Measurements from ENCODE around the gene SLC25A24.
A peak's percentile ranks its signal among the peaks of the same experiment; 100 is the strongest.
"Not testable (repeated sequence)": the region's sequence is repeated elsewhere in the genome, so short reads cannot be mapped to it uniquely, and the experiment has no call there.

The SLC25A24 gene

GRCh38 chr1:108132367-108132766 lies 67.8 kb downstream of the SLC25A24 start:
- DNase-seq, result not testable (repeated sequence)

DNA sequence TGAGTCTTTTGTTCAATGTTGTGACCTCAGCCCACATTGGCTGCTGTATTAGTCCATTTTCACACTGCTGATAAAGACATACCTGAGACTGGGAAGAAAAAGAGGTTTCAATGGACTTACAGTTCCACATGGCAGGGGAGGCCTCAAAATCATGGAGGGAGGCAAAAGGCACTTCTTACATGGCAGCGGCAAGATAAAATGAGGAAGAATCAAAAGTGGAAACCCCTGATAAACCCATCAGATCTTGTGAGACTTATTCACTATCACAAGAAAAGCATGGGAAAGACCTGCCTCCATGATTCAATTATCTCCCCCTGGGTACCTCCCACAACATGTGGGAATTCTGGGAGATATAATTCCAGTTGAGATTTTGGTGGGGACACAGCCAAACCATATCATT lies 68.9 kb downstream of the SLC25A24 start:
- DNase-seq, result not testable (repeated sequence)

- DNase-seq, result no peak
Observed at GRCh38 chr1:108130794-108131193, 69.3 kb downstream of the SLC25A24 start.

- DNase-seq, result no peak
Observed at GRCh38 chr1:108129999-108130398, 70.1 kb downstream of the SLC25A24 start.

DNA sequence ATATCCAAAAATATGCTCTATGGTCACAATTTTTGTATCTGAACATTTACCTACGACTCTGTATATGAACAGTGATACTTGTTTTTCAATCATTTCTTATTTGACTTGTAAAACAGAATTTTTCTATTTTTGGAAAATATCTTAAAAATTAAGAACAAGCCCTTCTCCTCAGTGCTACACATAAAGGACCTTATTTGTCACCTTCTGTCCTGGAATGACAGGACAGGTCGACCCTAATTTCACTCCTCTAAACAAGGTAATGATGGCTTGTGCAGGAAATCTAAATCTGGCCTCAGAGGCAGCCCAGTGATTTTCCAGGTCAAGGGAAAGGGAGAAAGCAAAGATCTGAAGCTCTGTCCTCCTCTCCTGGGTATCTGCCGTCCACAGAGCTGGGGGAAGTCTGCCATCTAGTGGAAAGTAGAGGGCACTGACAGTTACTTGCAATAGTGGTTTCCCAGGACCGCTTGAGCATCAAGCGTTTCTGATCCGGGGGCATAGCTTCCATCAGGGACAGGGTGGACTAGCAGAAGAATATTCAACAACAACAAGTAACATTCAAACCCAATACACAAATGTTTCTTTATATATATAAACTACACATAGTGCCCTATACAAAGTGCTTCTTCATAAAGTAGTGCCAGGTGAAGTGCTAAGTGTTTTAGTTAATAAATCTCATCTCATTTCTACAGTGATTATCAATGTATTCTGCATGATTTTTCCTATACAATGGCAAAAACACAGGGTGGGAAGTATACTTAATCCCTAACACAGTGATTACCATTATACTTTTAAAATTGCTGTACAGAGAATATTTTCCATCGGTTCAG lies 74.6 kb downstream of the SLC25A24 start:
- DNase-seq, result peak; percentile 80

- no peak for DNase-seq
Observed at GRCh38 chr1:108124622-108125311, 75.4 kb downstream of the SLC25A24 start.

DNA sequence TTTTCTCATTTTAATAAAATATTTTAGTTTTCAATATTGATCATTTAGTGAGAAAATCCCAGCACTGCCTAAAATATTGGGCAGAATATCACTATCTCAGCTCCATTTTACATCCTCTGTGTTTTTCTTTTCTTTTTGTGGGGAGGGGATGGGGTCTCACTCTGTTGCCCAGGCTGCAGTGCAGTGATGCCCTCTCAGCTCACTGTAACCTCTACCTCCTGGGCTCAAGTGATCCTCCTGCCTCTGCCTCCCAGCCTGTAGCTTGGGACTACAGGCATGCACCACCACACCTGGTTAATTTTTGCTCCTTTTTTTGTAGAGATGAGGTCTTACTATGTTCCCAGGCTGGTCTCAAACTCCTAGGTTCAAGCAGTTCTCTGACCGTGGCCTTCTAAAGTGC lies 76.1 kb downstream of the SLC25A24 start:
- DNase-seq, result no peak

DNA sequence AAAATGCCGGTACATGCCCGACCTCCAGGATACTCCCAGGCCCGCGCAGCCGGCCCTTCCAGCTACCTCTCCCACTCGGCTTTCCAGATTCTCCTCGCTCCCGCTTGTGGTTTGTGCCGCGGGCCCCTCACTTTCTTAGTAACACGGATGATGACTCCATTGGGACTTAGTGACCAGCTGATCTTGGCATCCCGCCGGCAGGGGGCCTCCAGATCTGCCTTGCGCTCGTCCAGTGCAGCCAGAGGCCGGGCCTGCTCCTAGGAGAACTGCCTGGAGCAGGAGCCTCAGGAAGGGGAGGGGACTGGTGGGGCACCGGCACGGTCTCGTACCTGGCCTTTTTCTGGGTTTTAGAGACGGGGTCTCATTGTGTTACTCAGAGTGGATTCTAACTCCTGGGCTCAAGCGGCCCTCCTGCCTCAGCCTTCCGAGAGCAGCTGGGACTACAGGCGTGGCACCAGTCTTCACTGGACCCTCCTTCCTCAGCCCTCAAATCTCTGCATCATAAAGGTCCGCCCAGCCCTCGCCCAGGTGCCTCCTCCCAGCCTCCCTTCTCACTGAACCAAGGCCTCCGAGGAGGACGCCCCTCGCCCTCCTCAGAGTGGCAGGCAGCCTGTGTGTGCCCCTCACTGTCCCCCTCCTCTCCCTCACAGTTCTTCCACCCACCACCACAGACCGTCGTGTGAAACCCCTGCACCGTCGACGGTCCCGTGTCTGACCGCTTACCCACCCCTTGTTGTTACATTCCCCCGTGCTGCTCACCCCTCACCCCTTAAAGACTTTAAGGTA lies 78.6 kb downstream of the SLC25A24 start:
- no peak for DNase-seq

DNA sequence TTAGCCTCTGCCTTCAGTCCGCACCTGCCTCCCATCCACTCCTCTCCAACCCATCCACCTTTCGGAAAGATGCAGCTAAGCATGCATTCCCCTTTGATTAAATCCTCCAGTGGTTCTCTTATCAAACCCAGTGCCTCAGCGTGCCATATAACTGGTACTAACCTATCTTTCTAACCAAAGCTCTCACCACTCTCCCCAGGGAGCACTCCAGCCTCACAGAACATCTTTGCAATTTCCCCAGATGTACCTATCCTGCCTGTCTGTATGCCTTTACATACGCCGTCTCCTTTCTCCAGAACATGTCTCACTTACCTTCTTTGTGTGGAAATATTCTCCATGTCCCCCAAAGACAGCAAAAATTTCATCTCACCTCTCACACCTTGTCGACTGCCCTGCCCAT lies 80.0 kb downstream of the SLC25A24 start:
- DNase-seq, result no peak

DNA sequence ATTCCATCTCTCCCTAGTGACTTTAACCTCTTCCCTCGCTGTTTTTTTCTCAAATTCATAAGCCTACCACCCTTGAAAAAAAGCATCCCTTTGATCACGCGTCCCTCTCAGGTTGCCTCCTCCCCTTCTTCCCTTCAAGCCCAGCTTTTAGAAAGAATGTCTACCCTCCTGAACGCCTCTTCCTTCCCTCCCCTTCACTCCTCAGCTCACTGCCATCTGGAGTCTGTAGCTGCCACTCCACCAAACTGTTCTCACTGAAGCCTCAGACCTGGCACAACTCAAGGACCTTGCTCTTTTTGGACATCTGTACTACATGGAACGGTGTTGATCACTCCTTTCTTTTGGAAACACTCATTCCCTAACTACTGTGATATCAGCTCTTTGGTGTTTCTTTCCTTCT lies 80.6 kb downstream of the SLC25A24 start:
- no peak for DNase-seq

- no peak for DNase-seq
Observed at GRCh38 chr1:108117945-108118902, 81.9 kb downstream of the SLC25A24 start.

- DNase-seq, result no peak
Observed at GRCh38 chr1:108117237-108117636, 82.9 kb downstream of the SLC25A24 start.

DNA sequence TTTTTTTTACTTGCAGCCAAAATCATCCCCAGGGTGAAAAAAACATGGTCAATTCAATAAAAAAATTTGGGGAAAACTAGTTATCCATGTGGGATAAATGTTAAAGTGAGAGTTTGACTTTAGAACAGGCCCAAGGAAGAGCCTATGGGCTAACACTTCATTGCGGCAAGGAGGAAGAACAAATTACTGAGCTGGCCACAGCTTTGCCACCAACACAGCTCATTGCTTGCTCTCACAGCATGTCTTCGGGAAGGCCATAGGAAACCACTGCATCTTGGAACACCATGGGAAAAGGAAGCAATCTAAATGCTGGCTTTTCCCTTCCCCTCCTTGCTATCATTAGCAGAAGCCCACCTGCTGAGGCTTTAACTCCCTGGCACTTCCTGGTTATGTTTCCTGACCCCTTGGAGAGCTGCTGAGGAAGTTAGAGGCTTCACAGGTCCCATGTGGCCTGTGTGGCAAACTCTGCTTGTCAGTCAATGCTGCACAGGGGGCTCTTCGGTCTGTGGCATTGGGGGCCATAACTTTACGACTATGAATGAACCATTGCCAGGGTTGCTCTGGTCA lies 86.0 kb downstream of the SLC25A24 start:
- no peak for DNase-seq

- no peak for DNase-seq
Observed at GRCh38 chr1:108113496-108113895, 86.6 kb downstream of the SLC25A24 start.

DNA sequence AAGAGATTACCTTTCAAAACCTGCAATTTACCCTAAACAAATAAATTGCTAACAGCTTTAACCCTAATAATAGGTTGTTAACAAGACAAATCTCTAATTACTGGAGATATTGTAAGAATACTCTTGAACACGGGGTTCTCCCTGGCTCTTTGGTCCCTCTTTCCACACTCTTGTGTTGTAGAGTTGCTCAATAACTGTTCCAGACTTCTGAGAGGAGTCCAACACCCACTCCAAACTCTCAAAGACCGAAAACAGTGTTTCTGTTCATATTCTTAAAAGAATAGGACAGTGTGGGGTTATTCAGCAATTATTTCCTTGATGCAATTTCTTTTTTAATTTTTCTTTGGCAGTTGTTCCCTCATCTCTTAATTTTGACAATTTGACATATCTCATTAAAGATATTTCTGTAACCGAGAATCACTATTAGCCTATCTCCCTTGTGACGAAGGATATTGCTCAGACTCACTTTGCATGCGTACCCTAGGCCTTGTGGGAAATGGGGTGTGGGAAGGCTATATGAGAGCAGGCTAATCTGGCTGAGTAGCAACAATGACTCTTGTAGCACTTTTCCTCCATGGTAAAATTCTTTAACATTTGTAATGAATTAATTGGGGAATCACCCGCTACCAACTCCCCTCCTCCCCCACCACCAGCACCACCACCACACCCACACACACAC lies 90.7 kb downstream of the SLC25A24 start:
- no peak for DNase-seq

- no peak for DNase-seq
Observed at GRCh38 chr1:108108119-108108518, 92.0 kb downstream of the SLC25A24 start.

GRCh38 chr1:108107658-108108057 lies 92.5 kb downstream of the SLC25A24 start:
- peak; percentile 31 for DNase-seq

- no peak for DNase-seq
Observed at GRCh38 chr1:108106775-108107174, 93.4 kb downstream of the SLC25A24 start.

DNA sequence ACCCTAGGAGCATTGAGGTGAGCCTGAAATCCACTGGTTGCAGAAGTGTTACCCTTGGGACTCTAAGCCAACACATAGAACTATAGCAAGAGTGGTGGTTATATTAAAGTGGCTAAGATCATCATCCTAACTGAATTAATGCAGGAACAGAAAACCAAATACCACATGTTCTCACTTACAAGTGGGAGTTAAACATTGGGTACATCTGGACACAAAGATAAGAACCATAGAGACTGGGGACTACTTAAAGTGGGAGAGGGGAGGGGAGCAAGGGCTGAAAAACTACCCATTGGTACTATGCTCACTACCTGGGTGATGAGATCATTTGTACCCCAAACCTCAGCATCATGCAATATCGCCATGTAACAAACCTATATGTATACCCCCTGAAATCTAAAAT lies 100.0 kb downstream of the SLC25A24 start:
- no peak for DNase-seq

DNA sequence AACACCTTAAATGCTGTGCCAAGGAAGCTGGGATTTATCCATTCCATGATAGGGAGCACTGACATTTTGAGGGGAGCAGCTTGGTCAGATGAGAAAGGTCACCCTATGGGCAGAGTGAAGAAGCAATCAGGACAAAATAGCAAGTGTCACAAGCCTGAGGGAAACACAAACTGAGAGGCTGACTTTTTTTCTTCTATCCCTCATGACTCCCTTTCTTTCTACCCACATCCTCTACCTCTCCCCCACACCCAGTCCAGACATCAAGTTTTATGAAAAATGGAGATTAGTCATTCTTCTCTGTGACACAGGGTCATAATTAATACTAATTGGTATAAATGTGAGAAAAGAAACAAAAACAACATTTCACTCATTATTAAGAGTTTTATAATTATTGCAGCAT lies 103.1 kb downstream of the SLC25A24 start:
- no peak for DNase-seq

DNA sequence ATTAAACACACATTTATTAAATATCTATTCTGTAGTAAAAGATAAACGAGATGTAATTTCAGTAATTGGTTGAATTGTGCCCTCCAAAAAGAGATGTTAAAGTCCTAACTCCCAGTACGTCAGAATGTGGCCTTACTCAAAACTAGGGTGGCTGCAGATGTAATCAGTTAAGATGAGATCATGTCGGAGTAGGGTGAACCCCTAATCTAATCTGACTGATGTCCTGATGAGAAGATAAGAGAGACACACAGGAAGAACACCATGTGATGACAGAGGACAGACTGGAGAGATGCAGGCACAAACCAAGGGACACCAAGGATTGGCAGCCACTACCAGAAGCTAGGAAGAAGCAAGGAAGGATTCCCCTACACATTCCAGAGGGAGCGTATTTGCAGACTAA lies 104.1 kb downstream of the SLC25A24 start:
- DNase-seq, result no peak

All from CD4-positive, alpha-beta T cell treated with Interleukin-10 for 1 hour (primary cell).